H9 (cell line): ENCODE results near the gene SREBF1. TPM values are rescaled to one million over a fixed set of nuclear protein-coding genes. Genes with fewer than 3 reads are reported as not detected.
A peak's percentile ranks its signal among the peaks of the same experiment; 100 is the strongest.

Source experiments
- DNase-seq: peaks from one replicate; pipeline ENCODE4 v3.0.0-alpha.2; 2017
- H2AFZ ChIP-seq: one replicate; pipeline ENCODE4 v1.6.1; 2013; ENCODE audit warnings: mild to moderate bottlenecking, low read length, control low read depth, moderate library complexity
- H2AK5ac ChIP-seq: 2 replicates; pipeline ENCODE4 v1.6.1; 2013; ENCODE audit warnings: low read length, control low read depth, mixed read lengths; ENCODE audit not compliant: insufficient read length
- H2BK120ac ChIP-seq: one replicate; pipeline ENCODE4 v1.6.1; 2013; ENCODE audit warnings: low read depth, mild to moderate bottlenecking, low read length, control low read depth, inconsistent platforms; ENCODE audit not compliant: poor library complexity, severe bottlenecking
- H2BK12ac ChIP-seq: 2 replicates; pipeline ENCODE4 v1.6.1; 2013; ENCODE audit warnings: low read length, control low read depth, mixed read lengths, low read depth; ENCODE audit not compliant: insufficient read length
- H2BK15ac ChIP-seq: 2 replicates; pipeline ENCODE4 v1.6.1; 2013; ENCODE audit warnings: low read depth, low read length, control low read depth
- H2BK20ac ChIP-seq: one replicate; pipeline ENCODE4 v1.6.1; 2013; ENCODE audit warnings: low read depth, mild to moderate bottlenecking, low read length, control low read depth, inconsistent platforms; ENCODE audit not compliant: poor library complexity, severe bottlenecking
- H2BK5ac ChIP-seq: 2 replicates; pipeline ENCODE4 v1.6.1; 2013; ENCODE audit warnings: low read length, control low read depth, mixed read lengths; ENCODE audit not compliant: insufficient read length
- H3K14ac ChIP-seq: 2 replicates; pipeline ENCODE4 v1.6.1; 2013; ENCODE audit warnings: low read length, control low read depth; ENCODE audit not compliant: insufficient read depth
- H3K18ac ChIP-seq: 2 replicates; pipeline ENCODE4 v1.6.1; 2013; ENCODE audit warnings: low read depth, mild to moderate bottlenecking, mixed read lengths, low read length, control low read depth; ENCODE audit not compliant: insufficient read length
- H3K23ac ChIP-seq: 2 replicates; pipeline ENCODE4 v1.6.1; 2013; ENCODE audit warnings: low read length, control low read depth, mixed read lengths, low read depth; ENCODE audit not compliant: insufficient read length
- H3K23me2 ChIP-seq: 2 replicates; pipeline ENCODE4 v1.6.1; 2013; ENCODE audit warnings: low read depth, mild to moderate bottlenecking, mixed read lengths, low read length, control low read depth; ENCODE audit not compliant: insufficient read length, poor library complexity, severe bottlenecking
- H3K27ac ChIP-seq: 2 replicates; pipeline ENCODE4 v1.5.1; 2013; ENCODE audit warnings: low read length, control low read depth, mixed read lengths, low read depth; ENCODE audit not compliant: insufficient read length
- H3K27me3 ChIP-seq: 2 replicates; pipeline ENCODE4 v1.6.1; 2013; ENCODE audit warnings: low read length, control low read depth, inconsistent platforms; ENCODE audit not compliant: insufficient read depth
- H3K4ac ChIP-seq: 2 replicates; pipeline ENCODE4 v1.6.1; 2013; ENCODE audit warnings: low read depth, mild to moderate bottlenecking, control low read depth, inconsistent platforms, low read length, moderate library complexity
- H3K4me1 ChIP-seq: 2 replicates; pipeline ENCODE4 v1.6.1; 2013; ENCODE audit warnings: low read length, control low read depth, inconsistent platforms; ENCODE audit not compliant: insufficient read depth
- H3K4me2 ChIP-seq: 2 replicates; pipeline ENCODE4 v1.6.1; 2013; ENCODE audit warnings: low read length, control low read depth, mixed read lengths; ENCODE audit not compliant: insufficient read length, insufficient read depth
- H3K56ac ChIP-seq: 2 replicates; pipeline ENCODE4 v1.6.1; 2013; ENCODE audit warnings: low read depth, mild to moderate bottlenecking, mixed read lengths, low read length, control low read depth; ENCODE audit not compliant: insufficient read length
- H3K79me1 ChIP-seq: 2 replicates; pipeline ENCODE4 v1.6.1; 2013; ENCODE audit warnings: low read depth, mild to moderate bottlenecking, moderate library complexity, low read length, control low read depth, inconsistent platforms; ENCODE audit not compliant: insufficient read depth, poor library complexity, severe bottlenecking
- H3K79me2 ChIP-seq: 2 replicates; pipeline ENCODE4 v1.6.1; 2013; ENCODE audit warnings: low read length, control low read depth, inconsistent platforms; ENCODE audit not compliant: insufficient read depth
- H3K9ac ChIP-seq: 2 replicates; pipeline ENCODE4 v1.6.1; 2013; ENCODE audit warnings: low read length, control low read depth, mixed read lengths; ENCODE audit not compliant: insufficient read length; ENCODE audit errors: extremely low read depth
- H3K9me3 ChIP-seq: one replicate; pipeline ENCODE4 v1.6.1; 2013; ENCODE audit warnings: low read depth, low read length, inconsistent platforms; ENCODE audit not compliant: control insufficient read depth
- H3T11ph ChIP-seq: one replicate; pipeline ENCODE4 v1.6.1; 2013; ENCODE audit warnings: mild to moderate bottlenecking, low read length, control low read depth, inconsistent platforms
- H4K20me1 ChIP-seq: one replicate; pipeline ENCODE4 v1.6.1; 2013; ENCODE audit not compliant: control insufficient read depth, insufficient read length, insufficient read depth
- H4K5ac ChIP-seq: 2 replicates; pipeline ENCODE4 v1.6.1; 2013; ENCODE audit warnings: low read depth, mild to moderate bottlenecking, mixed read lengths, low read length, control low read depth; ENCODE audit not compliant: insufficient read length
- H4K8ac ChIP-seq: replicated peaks from 2 replicates; pipeline ENCODE4 v1.6.1; 2013; ENCODE audit warnings: low read length, control low read depth, mixed read lengths, low read depth; ENCODE audit not compliant: insufficient read length
- H4K91ac ChIP-seq: 2 replicates; pipeline ENCODE4 v1.6.1; 2013; ENCODE audit warnings: low read depth, mild to moderate bottlenecking, moderate library complexity, mixed read lengths, low read length, control low read depth; ENCODE audit not compliant: insufficient read length
- H3K27ac Mint-ChIP-seq, 3 experiments: 2 replicates in 2 of 3; 3 replicates in 1 of 3; pipeline ENCODE4 v1.8.0; 2020 to 2021; ENCODE audit warnings: mixed read lengths in 3 of 3, mild to moderate bottlenecking in 1 of 3, moderate library complexity in 1 of 3
- H3K27me3 Mint-ChIP-seq: 2 replicates; pipeline ENCODE4 v1.8.0; 2021; ENCODE audit warnings: low read depth, mild to moderate bottlenecking, moderate library complexity, mixed read lengths
- H3K36me3 Mint-ChIP-seq, 3 experiments: 2 replicates in 2 of 3; 3 replicates in 1 of 3; pipeline ENCODE4 v1.8.0; 2020 to 2021; ENCODE audit warnings: low read depth in 3 of 3, mixed read lengths in 3 of 3; ENCODE audit not compliant: insufficient read depth in 1 of 3
- H3K4me1 Mint-ChIP-seq, 2 experiments: 2 replicates each; pipeline ENCODE4 v1.8.0; 2020; ENCODE audit warnings: mixed read lengths in 2 of 2
- H3K4me3 Mint-ChIP-seq, 2 experiments: 2 replicates in 1 of 2; 3 replicates in 1 of 2; pipeline ENCODE4 v1.8.0; 2020 to 2021; ENCODE audit warnings: mild to moderate bottlenecking in 2 of 2, mixed read lengths in 2 of 2, moderate library complexity in 1 of 2
- H3K9me3 Mint-ChIP-seq, 2 experiments: 2 replicates in 1 of 2; 3 replicates in 1 of 2; pipeline ENCODE4 v1.8.0; 2020; ENCODE audit warnings: mild to moderate bottlenecking in 2 of 2, mixed read lengths in 2 of 2, moderate library complexity in 1 of 2
- CTCF ChIP-seq: fragments of 200-600 bp; sonication (generic); conservative IDR thresholded peaks from 3 replicates; pipeline ENCODE4 v1.8.0; 2021; ENCODE audit warnings: antibody characterized with exemption, mild to moderate bottlenecking
- WGBS: extraction: QIAGEN DNeasy Blood & Tissue Kit; methylation state at CpG from one replicate; pipeline ENCODE4 v1.1.7; 2013; ENCODE audit warnings: missing lambda C conversion rate, low lambda C conversion rate, mixed read lengths; ENCODE audit not compliant: insufficient read length; ENCODE audit errors: extremely low coverage; 5-methylcytosine and 5-hydroxymethylcytosine counted together
- total RNA-seq: library from RNA; stranded (reverse); gene quantifications from 2 replicates; pipeline ENCODE4 v1.2.1, GENCODE V29; 2021

Gene SREBF1
- total RNA-seq, 1 experiment from 2014 or later = 81.9 TPM

- Mint-ChIP-seq H3K36me3 (no peaks in the 10 kb centered on the region; a peak in 1 of 7 replicates), H3K27me3 (peaks cover 28% of the 10 kb centered on the region), H3K4me1 (peaks cover 13 to 50% of the 10 kb centered on the region in 2 experiments), H3K4me3 (no peak overlapping the region), H3K9me3 (no peaks in the 10 kb centered on the region), H3K27ac (peak overlapping the region in 1 of 3 experiments; percentile 90; a peak in 2 of 7 replicates)
- H2AK5ac ChIP-seq = no peak overlapping the region
- H3K56ac ChIP-seq = no peak overlapping the region
- H4K91ac ChIP-seq = no peak overlapping the region
- no peaks in the 10 kb centered on the region for H4K20me1 ChIP-seq
- no peaks in the 10 kb centered on the region for H3K4me1 ChIP-seq
- no peak overlapping the region for H3K4me2 ChIP-seq
- H3K9ac ChIP-seq = no peak overlapping the region
- H3K23ac ChIP-seq = no peak overlapping the region
- H3K79me2 ChIP-seq = no peaks in the 10 kb centered on the region
- H3K14ac ChIP-seq = peak overlapping the region; percentile 60; the same call in 1 of the 2 replicates
- no peak overlapping the region for H3K4ac ChIP-seq
- H2BK12ac ChIP-seq = no peak overlapping the region
- H2BK20ac ChIP-seq = no peak overlapping the region
- no peaks in the 10 kb centered on the region for H3K23me2 ChIP-seq
- no peak overlapping the region for H2BK120ac ChIP-seq
- H2AFZ ChIP-seq = no peak overlapping the region
- H3K18ac ChIP-seq = no peak overlapping the region
- no peak overlapping the region for H2BK15ac ChIP-seq
- no peak overlapping the region for H4K5ac ChIP-seq
- no peaks in the 10 kb centered on the region for H3K79me1 ChIP-seq
- H3K27ac ChIP-seq = no peak overlapping the region
- no CpG with 5 or more reads among the region's 20 CpGs for WGBS
- no peak for TF ChIP-seq CTCF
- H2BK5ac ChIP-seq = no peak overlapping the region
- no peak overlapping the region for H3T11ph ChIP-seq
- no peaks in the 10 kb centered on the region; the same call in 1 of the 2 replicates for H3K27me3 ChIP-seq
- H4K8ac ChIP-seq = no peak overlapping the region
- no peaks in the 10 kb centered on the region for H3K9me3 ChIP-seq
- DNase-seq = no peak
Observed at GRCh38 chr17:17766077-17766743, 70.6 kb downstream of the SREBF1 start.
